ENCODE results near the gene RHEX. TPM values are rescaled to one million over a fixed set of nuclear protein-coding genes. Genes with fewer than 3 reads are reported as not detected.
A peak's percentile ranks its signal among the peaks of the same experiment; 100 is the strongest.
"Not testable (repeated sequence)": the region's sequence is repeated elsewhere in the genome, so short reads cannot be mapped to it uniquely, and the experiment has no call there.

The RHEX gene
- total and polyA plus RNA-seq, 2 of the 13 experiments (the other 11 are each of a cell fraction or from before 2014, with no cell fraction given), result 1.4 to 2.7 TPM

GRCh38 chr1:206052919-206053610, at the start of gene RHEX (continued):
- TF ChIP-seq JUN (CRISPR knock-in tag; IDR thresholded peaks at IDR 0.05) (0 out of 2 replicates have a peak, but pooled peaks have one; percentile 35), HDAC2 (CRISPR knock-in tag; IDR thresholded peaks at IDR 0.05) (peak; percentile 75; the same call in 1 of the 2 replicates), ZNF430 (CRISPR knock-in tag; IDR thresholded peaks at IDR 0.05) (peak; percentile 84), ZFX (CRISPR knock-in tag; IDR thresholded peaks at IDR 0.05; ENCODE audit: low read depth) (peak; percentile 94), KAT8 (CRISPR knock-in tag; IDR thresholded peaks at IDR 0.05) (peak; percentile 60; the same call in 1 of the 2 replicates), SALL1 (CRISPR knock-in tag; IDR thresholded peaks at IDR 0.05) (peak; percentile 83), PHF20 (CRISPR knock-in tag; IDR thresholded peaks at IDR 0.05) (0 out of 2 replicates have a peak, but pooled peaks have one; percentile 49), ZNF263 (CRISPR knock-in tag; IDR thresholded peaks at IDR 0.05) (peak; percentile 95), NR2F6 (CRISPR knock-in tag; IDR thresholded peaks at IDR 0.05) (0 out of 2 replicates have a peak, but pooled peaks have one; percentile 16), HIVEP1 (CRISPR knock-in tag; IDR thresholded peaks at IDR 0.05) (0 out of 2 replicates have a peak, but pooled peaks have one; percentile 65), PITX1 (CRISPR knock-in tag; IDR thresholded peaks at IDR 0.05) (peak; percentile 67; the same call in 1 of the 2 replicates), YEATS4 (CRISPR knock-in tag; IDR thresholded peaks at IDR 0.05; ENCODE audit: borderline replicate concordance) (peak; percentile 63), KDM3A (CRISPR knock-in tag; IDR thresholded peaks at IDR 0.05; ENCODE audit: low read depth) (0 out of 2 replicates have a peak, but pooled peaks have one; percentile 28), TAF1 (CRISPR knock-in tag; IDR thresholded peaks at IDR 0.05) (peak; percentile 64), SP2 (CRISPR knock-in tag; IDR thresholded peaks at IDR 0.05) (peak; percentile 62), POLR2A (IDR thresholded peaks at IDR 0.05; ENCODE audit: insufficient read depth in 1 of 2, low read depth in 2 of 2, low read length in 2 of 2) (peak; percentile 51 to 59; a peak in 3 of 4 replicates), SOX6 (CRISPR knock-in tag; IDR thresholded peaks at IDR 0.05) (peak; percentile 23), GZF1 (CRISPR knock-in tag; IDR thresholded peaks at IDR 0.05) (peak; percentile 68; the same call in 1 of the 2 replicates), ZNF501 (CRISPR knock-in tag; IDR thresholded peaks at IDR 0.05) (peak; percentile 88), ZNF230 (CRISPR knock-in tag; IDR thresholded peaks at IDR 0.05) (peak; percentile 74; the same call in 1 of the 2 replicates), ZNF737 (CRISPR knock-in tag; IDR thresholded peaks at IDR 0.05; ENCODE audit: borderline replicate concordance) (peak; percentile 12; the same call in 1 of the 2 replicates), THAP11 (CRISPR knock-in tag; IDR thresholded peaks at IDR 0.05) (0 out of 2 replicates have a peak, but pooled peaks have one; percentile 12), MED1 (CRISPR knock-in tag; IDR thresholded peaks at IDR 0.05) (peak; percentile 55; the same call in 1 of the 2 replicates), ZBTB20 (CRISPR knock-in tag; IDR thresholded peaks at IDR 0.05; ENCODE audit: borderline replicate concordance, low read depth) (peak; percentile 42; the same call in 1 of the 2 replicates)
- TF ChIP-seq, protein P1, sequence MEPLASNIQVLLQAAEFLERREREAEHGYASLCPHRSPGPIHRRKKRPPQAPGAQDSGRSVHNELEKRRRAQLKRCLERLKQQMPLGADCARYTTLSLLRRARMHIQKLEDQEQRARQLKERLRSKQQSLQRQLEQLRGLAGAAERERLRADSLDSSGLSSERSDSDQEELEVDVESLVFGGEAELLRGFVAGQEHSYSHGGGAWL (CRISPR knock-in tag; IDR thresholded peaks at IDR 0.05), result peak; percentile 48; the same call in 1 of the 2 replicates
- TF ChIP-seq, protein P2, sequence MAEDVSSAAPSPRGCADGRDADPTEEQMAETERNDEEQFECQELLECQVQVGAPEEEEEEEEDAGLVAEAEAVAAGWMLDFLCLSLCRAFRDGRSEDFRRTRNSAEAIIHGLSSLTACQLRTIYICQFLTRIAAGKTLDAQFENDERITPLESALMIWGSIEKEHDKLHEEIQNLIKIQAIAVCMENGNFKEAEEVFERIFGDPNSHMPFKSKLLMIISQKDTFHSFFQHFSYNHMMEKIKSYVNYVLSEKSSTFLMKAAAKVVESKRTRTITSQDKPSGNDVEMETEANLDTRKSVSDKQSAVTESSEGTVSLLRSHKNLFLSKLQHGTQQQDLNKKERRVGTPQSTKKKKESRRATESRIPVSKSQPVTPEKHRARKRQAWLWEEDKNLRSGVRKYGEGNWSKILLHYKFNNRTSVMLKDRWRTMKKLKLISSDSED (CRISPR knock-in tag; IDR thresholded peaks at IDR 0.05), result 0 out of 2 replicates have a peak, but pooled peaks have one; percentile 11
- not testable (repeated sequence) for TF ChIP-seq NR2F6, SOX6 (IDR thresholded peaks at IDR 0.05)
- TF ChIP-seq, protein P3, sequence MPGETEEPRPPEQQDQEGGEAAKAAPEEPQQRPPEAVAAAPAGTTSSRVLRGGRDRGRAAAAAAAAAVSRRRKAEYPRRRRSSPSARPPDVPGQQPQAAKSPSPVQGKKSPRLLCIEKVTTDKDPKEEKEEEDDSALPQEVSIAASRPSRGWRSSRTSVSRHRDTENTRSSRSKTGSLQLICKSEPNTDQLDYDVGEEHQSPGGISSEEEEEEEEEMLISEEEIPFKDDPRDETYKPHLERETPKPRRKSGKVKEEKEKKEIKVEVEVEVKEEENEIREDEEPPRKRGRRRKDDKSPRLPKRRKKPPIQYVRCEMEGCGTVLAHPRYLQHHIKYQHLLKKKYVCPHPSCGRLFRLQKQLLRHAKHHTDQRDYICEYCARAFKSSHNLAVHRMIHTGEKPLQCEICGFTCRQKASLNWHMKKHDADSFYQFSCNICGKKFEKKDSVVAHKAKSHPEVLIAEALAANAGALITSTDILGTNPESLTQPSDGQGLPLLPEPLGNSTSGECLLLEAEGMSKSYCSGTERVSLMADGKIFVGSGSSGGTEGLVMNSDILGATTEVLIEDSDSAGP (CRISPR knock-in tag; IDR thresholded peaks at IDR 0.05; ENCODE audit: borderline replicate concordance), result peak; percentile 55; the same call in 1 of the 2 replicates

All from HepG2 (cell line).